SW480 (cell line): Measurements from ENCODE around the gene ZNF362.
A peak's percentile ranks its signal among the peaks of the same experiment; 100 is the strongest.
"Not testable (repeated sequence)": the region's sequence is repeated elsewhere in the genome, so short reads cannot be mapped to it uniquely, and the experiment has no call there.

Experiments used
- DNase-seq: peaks from one replicate; pipeline ENCODE4 v3.0.0-alpha.2; 2016; ENCODE audit warnings: low spot score

The ZNF362 gene

GRCh38 chr1:33287317-33287716 lies 31.0 kb downstream of the ZNF362 start:
- DNase-seq, result no peak

DNA sequence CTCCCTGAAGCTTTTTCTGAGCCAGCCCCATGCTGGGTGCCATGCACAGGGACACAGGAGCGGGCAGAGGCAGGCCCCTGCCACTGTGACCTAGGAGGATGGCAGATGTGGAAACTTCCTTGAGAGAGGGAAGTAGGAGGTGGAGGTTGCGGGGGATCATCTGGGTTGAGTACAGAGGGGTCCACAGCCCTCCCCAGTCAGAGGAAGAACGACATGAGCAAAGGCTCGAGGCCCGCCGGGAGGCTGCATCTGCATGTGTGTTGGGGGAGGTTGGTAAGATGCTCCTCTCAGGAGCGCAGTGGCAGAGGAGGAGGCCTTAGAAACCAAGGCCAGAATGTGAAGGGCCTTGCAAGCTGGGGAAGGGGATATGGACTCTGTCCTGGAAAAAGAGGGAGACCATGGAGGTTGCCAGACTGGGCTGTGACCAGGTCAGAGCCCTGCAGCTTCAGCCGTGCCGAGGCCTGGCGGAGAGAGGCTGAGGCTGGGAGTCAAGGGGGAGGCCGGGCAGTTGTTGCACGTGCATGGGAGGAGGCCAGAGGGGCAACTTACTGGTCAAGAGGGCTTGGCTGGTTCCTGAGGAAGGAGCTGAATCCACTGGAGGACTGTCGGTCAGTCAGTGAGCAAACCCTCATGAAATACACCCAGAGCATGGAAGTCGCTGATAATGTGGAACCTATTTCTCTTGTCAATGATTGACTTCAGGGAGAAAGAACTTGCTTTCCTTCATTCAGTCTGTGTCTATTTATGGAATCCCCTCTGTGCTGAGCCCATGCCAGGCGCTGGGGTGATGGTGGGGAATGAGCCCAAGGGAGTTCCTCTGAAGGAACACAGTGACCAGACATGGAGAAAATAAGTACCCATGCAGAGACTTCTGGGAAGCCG lies 32.9 kb downstream of the ZNF362 start:
- DNase-seq, result no peak

GRCh38 chr1:33289858-33290154 lies 33.5 kb downstream of the ZNF362 start:
- no peak for DNase-seq

DNA sequence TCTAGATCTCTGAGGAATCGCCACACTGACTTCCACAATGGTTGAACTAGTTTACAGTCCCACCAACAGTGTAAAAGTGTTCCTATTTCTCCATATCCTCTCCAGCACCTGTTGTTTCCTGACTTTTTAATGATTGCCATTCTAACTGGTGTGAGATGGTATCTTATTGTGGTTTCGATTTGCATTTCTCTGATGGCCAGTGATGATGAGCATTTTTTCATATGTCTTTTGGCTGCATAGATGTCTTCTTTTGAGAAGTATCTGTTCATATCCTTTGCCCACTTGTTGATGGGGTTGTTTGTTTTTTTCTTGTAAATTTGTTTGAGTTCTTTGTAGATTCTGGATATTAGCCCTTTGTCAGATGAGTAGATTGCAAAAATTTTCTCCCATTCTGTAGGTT lies 34.3 kb downstream of the ZNF362 start:
- not testable (repeated sequence) for DNase-seq

DNA sequence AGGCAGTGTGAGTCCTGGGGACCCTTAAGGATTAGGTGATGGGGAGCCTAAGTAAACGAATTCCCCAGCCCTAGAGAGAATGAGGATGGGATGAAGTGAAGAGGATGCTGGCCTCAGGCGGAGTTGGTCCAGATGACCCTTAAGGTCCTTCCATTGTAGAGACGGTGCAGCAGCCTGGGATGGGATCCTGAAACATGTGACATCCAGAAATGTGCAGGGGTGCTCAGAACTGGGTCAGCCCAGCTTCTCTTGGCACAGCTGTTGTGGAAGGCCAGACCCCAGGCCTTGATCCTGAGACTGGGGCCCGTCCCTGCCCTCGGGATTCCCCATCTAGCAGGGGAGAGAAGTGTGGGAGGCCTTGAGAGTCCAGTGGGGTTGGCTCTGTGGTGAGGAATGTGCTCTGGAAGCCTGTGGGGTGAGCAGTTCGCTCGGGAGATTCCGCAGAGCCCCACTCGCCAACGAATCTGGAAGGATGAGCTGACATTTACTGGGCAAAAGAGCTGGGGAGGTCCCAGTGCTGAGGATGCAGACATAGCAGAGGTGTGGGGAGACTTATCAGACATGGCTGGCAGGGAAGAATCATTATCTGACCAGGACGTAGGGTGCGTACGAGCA lies 36.5 kb downstream of the ZNF362 start:
- DNase-seq, result no peak

DNA sequence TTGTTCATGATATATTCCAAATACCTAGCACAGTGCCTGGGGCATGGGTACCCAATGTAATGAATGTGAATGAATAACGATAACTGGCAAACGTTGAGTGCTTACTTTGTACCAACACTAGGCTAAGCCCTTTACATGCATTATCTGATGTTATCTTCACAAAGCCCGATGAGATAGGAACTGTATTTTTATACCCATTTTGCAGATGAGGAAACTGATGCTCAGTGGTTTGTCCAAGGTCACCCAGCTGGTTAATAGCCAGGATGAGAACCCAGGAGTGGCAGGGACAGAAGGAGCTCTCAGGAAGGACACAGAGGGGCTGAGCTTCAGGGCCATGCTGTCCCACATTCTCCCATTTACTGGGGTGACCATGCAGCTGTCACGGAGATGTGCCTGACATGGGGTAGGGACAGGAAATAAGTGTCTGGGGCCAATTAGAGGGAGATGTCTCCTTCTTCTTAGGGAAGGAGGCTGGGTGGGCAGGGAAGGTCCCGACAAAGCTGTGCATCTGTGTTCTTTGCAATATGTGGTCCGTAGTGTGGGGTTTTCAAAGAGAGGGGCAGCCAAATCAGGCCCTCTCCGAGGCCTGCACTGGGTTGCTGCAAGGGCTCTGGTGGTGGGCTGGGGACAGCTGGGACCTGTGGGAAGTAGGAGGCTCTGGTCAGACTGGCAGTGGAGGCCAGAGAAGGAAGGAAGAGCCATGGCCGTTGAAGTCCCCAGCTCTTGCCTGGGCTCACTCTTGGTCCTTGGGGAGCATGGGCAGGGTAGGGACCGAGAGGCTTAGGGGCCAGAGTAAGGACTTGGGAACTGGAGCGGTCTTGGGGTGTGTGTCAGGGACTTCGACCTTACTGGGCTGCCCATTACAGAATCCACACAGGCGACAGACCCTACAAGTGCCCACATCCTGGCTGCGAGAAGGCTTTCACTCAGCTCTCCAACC lies 38.0 kb downstream of the ZNF362 start:
- no peak for DNase-seq

DNA sequence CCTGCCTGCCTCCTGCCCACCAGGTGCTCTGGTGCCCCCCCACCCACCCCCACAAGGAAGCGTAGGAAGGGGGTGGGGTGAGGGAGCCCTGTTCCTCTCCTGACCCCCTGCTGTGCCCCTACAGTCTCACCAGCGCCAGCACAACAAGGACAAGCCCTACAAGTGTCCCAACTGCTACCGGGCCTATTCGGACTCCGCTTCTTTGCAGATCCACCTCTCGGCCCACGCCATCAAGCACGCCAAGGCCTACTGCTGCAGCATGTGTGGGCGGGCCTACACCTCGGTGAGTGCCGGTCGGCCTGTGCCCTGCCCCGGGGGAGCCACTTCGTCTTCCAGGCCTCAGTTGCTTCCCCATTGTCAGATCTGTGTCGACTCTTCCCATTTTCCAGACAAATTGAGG lies 38.7 kb downstream of the ZNF362 start:
- DNase-seq, result no peak

- DNase-seq, result peak; percentile 54
These were observed 39.3 kb downstream of the ZNF362 start for GRCh38 chr1:33295450-33296081.

GRCh38 chr1:33296082-33296458 lies 39.8 kb downstream of the ZNF362 start:
- DNase-seq, result no peak

- no peak for DNase-seq
These were observed 40.5 kb downstream of the ZNF362 start for GRCh38 chr1:33296824-33297223.

DNA sequence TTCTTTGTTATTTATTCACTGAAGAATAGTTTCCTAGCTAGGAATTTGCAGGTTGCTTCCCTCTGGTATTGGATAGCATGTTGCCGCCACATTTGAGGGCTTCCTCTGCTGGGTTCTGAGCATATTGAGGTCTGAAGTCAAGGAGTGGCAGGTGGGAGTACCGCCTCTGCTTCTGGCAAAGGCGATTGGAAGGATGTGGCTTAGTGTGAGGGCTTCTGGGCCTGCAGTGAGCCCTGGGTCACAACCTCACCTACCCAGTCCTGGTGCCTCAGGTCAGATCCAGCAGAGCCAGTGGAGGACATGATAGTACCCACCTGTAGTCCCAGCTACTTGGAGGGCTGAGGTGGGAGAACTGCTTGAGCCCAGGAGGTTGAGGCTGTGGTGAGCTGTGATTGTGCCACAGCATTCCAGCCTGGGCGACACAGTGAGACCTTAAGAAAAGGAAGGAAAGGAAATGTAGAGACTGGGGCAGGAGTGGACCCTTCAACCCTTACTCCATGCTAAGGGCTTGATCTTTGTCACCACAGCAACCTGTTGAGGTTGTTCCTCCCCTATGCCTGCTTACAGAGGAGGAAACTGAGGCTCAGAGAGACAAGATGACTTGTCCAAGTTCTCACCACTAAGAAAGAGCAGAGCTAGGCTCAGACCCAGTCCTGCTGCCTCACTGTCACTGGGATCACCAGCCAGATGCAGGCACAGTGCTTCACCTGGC lies 41.8 kb downstream of the ZNF362 start:
- DNase-seq, result no peak

- DNase-seq, result peak; percentile 58
These were observed 42.5 kb downstream of the ZNF362 start for GRCh38 chr1:33298623-33299277.

GRCh38 chr1:33299461-33300155 lies 43.3 kb downstream of the ZNF362 start:
- DNase-seq, result no peak

GRCh38 chr1:33300673-33301072 lies 44.4 kb downstream of the ZNF362 start:
- no peak for DNase-seq

- no peak for DNase-seq
These were observed 45.1 kb downstream of the ZNF362 start for GRCh38 chr1:33301273-33301984.

DNA sequence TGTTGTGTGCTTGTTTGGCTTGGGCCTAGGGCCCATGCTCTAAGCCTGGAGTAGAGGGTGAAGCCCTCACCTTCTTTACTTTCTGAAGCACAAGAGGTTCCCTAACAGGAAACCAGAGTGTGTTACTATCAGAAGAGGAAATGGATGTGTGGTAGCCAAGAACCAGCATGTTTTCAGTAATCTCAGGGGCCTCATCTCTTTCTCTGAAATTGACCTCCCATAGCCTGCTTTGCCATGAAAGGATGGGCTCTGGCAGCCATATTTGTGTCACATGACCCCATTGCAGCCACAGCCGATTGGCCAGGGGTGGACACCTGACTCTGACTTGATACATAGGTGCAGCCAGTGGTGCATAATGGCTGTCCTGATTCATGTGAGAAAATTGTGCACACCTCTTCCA lies 46.0 kb downstream of the ZNF362 start:
- no peak for DNase-seq

DNA sequence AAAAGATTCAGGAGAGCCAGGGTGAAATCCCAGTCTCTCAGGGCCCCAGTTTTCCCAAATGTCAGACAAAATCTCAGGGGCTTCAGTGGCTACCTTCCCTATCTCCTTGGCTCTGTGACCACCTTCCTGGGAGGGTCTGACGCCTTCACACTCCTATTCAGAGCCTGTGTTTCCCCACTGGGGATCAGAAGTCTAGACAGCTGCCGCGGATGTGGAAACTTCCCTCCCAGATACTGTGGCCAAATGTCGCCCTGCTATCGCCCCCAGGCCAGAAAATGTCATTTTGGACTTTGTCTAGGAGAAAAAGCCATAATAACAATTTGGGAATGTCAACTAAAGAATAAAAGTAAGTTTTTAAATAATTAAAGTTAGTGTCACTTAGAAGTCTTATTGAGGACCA lies 48.7 kb downstream of the ZNF362 start:
- no peak for DNase-seq

DNA sequence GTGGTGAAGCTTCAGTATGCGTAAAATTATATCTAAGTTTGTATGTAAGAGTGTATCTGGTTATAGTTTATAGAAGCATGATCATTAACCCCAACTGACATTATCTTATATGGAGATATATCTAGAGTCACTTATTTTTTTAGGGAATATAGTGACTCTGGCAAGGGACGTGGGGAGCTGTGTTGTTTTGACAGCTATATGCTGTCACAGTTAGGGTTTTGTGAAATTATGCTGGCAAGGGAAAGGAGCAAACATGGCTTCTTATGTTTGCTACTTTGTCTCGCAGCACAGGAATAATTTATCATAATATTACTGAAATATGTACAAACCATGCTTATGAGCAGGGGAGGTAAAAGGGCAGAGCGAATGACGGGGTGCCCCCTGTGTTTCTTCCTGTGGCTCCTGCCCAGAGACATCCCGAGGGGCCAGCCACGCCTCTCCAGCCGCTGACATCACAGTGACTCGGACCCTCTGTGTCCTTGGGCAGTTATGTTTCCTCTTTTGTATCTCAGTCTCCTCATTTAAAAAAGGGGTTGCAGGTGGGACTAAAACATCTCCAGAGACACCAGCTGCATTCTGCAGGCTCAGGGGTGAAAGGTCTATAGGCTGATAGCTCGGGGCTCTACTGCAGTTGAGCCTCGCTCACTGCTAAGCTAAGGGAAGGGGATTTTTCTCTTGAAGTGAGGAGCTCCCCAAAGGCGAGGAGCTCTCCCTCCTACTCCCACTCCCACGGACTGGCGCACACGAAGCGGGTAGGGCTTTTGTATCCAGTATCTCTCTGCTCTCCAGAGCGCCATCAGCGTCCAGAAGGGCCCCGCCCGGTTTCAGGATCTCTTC lies 49.7 kb downstream of the ZNF362 start:
- DNase-seq, result no peak
